RWPE1 (cell line): ENCODE results near the gene POU2F2.

Experiments used
- CTCF ChIA-PET: fragments of 350-600 bp; sonication (Branson Sonifier 250); formaldehyde crosslinking; extraction: SDS; loops from one replicate; lab custom pipeline; 2021; lab: Yijun Ruan, JAX
- POLR2A ChIA-PET: fragments of 400-600 bp; formaldehyde crosslinking; extraction: SDS; loops from one replicate; lab custom pipeline; 2020; ENCODE audit warnings: antibody characterized with exemption; ENCODE audit not compliant: low non-redundant PET; lab: Yijun Ruan, JAX
- DNase-seq: peaks from one replicate; pipeline ENCODE4 v3.0.0; 2012; ENCODE audit warnings: low spot score
- H3K27ac ChIP-seq: fragments of 450-650 bp; 2 replicates; pipeline ENCODE4 v1.5.1; 2017
- CTCF ChIP-seq: fragments of 450-650 bp; conservative IDR thresholded peaks from 2 replicates; pipeline ENCODE4 v1.5.1; 2017; ENCODE audit warnings: low read depth, mild to moderate bottlenecking

Gene POU2F2

GRCh38 chr19:42169486-42170413, 37.5 kb upstream of the POU2F2 start:
- no peak overlapping the region for H3K27ac ChIP-seq
- ChIA-PET CTCF (no interaction called here), POLR2A (no interaction called here)
- no peak for DNase-seq
- no peak for TF ChIP-seq CTCF

- ChIA-PET CTCF (no interaction called here), POLR2A (no interaction called here)
- TF ChIP-seq CTCF = no peak
- H3K27ac ChIP-seq = no peak overlapping the region
- no peak for DNase-seq
Measured at GRCh38 chr19:42168206-42168605, 36.0 kb upstream of the POU2F2 start.

- ChIA-PET POLR2A (no interaction called here), CTCF (no interaction called here)
- no peak for DNase-seq
Measured at GRCh38 chr19:42166316-42166715, 34.1 kb upstream of the POU2F2 start.

DNA sequence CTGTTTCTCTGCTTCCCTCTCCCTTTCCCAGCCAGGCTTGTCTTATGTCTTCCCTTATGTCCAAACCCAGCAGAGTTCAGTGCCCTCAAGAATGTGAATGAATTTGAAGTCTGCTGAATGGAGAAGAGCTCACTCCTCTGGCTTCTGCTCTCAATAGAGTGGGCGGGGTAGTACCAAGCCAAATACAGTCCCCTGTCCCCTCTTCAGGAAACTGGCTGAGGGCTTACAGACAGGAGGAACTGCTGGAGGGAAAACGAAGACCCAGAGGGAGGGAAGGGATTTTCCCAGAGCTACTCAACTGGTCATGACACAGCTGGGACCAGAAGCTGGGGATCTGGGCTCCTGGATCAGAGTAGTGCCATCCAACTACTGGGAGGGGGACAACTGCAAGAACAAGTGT, 32.9 kb upstream of the POU2F2 start:
- POLR2A ChIA-PET = no interaction called here
- no peak for DNase-seq
- CTCF ChIA-PET = interaction anchor here (1.2 to 1.4 kb wide), 2 partner anchors 11 to 17 kb away, joined by 4 to 5 read pairs; no protein-coding TSS in a partner anchor
- H3K27ac ChIP-seq = no peak overlapping the region
- TF ChIP-seq CTCF = no peak

More at GRCh38 chr19:42166316-42166715, 34.1 kb upstream of the POU2F2 start:
- TF ChIP-seq CTCF = no peak
- no peak overlapping the region for H3K27ac ChIP-seq

- ChIA-PET CTCF (interaction anchor here (0.6 kb wide), 1 partner anchor 67 kb away, joined by 7 read pairs; no protein-coding TSS in a partner anchor), POLR2A (no interaction called here)
- no peak for TF ChIP-seq CTCF
- no peak overlapping the region for H3K27ac ChIP-seq
- no peak for DNase-seq
Measured at GRCh38 chr19:42161616-42162263, 29.5 kb upstream of the POU2F2 start.

DNA sequence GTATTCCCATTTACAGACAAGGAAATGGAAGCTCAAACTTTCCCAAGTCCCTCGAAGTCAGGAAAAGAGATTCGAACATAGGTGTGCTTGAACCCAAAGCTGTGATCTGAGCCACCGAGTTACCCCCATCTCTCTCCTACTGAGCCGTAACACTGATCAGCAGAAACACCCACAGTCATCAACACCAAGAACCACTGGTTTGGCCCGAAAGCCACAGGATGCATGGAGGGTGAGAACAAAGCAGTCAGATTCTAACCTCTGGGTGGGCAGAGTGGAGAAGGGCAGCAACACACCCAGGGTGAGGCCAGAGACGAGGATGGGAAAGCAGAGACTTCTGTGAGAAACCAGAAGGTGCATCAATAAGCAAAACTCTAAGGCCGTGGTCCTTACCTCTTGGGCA, 27.7 kb upstream of the POU2F2 start:
- TF ChIP-seq CTCF = no peak
- POLR2A ChIA-PET = no interaction called here
- CTCF ChIA-PET = interaction anchor here (1.3 kb wide), 1 partner anchor 25 kb away, joined by 5 read pairs; no protein-coding TSS in a partner anchor
- no peak for DNase-seq
- H3K27ac ChIP-seq = no peak overlapping the region
